NOMO-1 (cell line): ENCODE data around the gene ODAD3.
"Not testable (repeated sequence)": the region's sequence is repeated elsewhere in the genome, so short reads cannot be mapped to it uniquely, and the experiment has no call there.

Source experiments
- DNase-seq, 2 experiments: peaks; one replicate each; lab custom pipeline; 2025; ENCODE audit not compliant: unreplicated experiment in 2 of 2; lab: John Stamatoyannopoulos, UW

The ODAD3 gene

GRCh38 chr19:11408591-11408990, 26.3 kb downstream of the ODAD3 start:
- no peak for DNase-seq

- peak in 1 of 2 experiments; percentile 35 for DNase-seq
Observed at GRCh38 chr19:11406703-11407236, 28.2 kb downstream of the ODAD3 start.

GRCh38 chr19:11405846-11406643, 28.9 kb downstream of the ODAD3 start:
- DNase-seq, result no peak

- DNase-seq, result no peak
Observed at GRCh38 chr19:11404588-11405222, 30.2 kb downstream of the ODAD3 start.

GRCh38 chr19:11401808-11402543, 32.9 kb downstream of the ODAD3 start:
- DNase-seq, result no peak

- DNase-seq, result no peak
Observed at GRCh38 chr19:11400798-11401197, 34.1 kb downstream of the ODAD3 start.

- DNase-seq, result no peak
Observed at GRCh38 chr19:11399667-11400066, 35.3 kb downstream of the ODAD3 start.

- DNase-seq, result no peak
Observed at GRCh38 chr19:11397089-11397610, 37.8 kb downstream of the ODAD3 start.

GRCh38 chr19:11390933-11391680, 43.8 kb downstream of the ODAD3 start:
- DNase-seq, result no peak

- DNase-seq, result no peak
Observed at GRCh38 chr19:11390359-11390758, 44.6 kb downstream of the ODAD3 start.

- DNase-seq, result peak; percentile 75 to 88
Observed at GRCh38 chr19:11387162-11388034, 47.5 kb downstream of the ODAD3 start.

GRCh38 chr19:11384778-11385129, 50.2 kb downstream of the ODAD3 start:
- DNase-seq, result no peak

GRCh38 chr19:11383706-11384048, 51.2 kb downstream of the ODAD3 start:
- no peak for DNase-seq

GRCh38 chr19:11382898-11383705, 51.8 kb downstream of the ODAD3 start:
- peak; percentile 63 to 80 for DNase-seq

GRCh38 chr19:11380653-11381537, 54.0 kb downstream of the ODAD3 start:
- peak; percentile 97 to 100 for DNase-seq

GRCh38 chr19:11379857-11380350, 55.0 kb downstream of the ODAD3 start:
- no peak for DNase-seq

GRCh38 chr19:11379269-11379845, 55.6 kb downstream of the ODAD3 start:
- DNase-seq, result not testable (repeated sequence)
